Fibroblast of mammary gland (primary cell): ENCODE data around the gene KLHL29.
A peak's percentile ranks its signal among the peaks of the same experiment; 100 is the strongest.

Experiments used
- DNase-seq: peaks from one replicate; pipeline ENCODE4 v3.0.0-alpha.2; 2010; ENCODE audit warnings: low read depth
- H3K4me3 ChIP-seq: 2 replicates; pipeline ENCODE4 v1.5.1; 2011; ENCODE audit warnings: low read depth, mild to moderate bottlenecking, low read length, moderate library complexity; ENCODE audit not compliant: control insufficient read depth
- CTCF ChIP-seq: conservative IDR thresholded peaks from 2 replicates; pipeline ENCODE4 v1.5.1; 2011; ENCODE audit warnings: low read depth, low read length, inconsistent platforms; ENCODE audit not compliant: control insufficient read depth, insufficient read depth

KLHL29 gene

GRCh38 chr2:23497536-23497935 lies 112.6 kb downstream of the KLHL29 start:
- no peak overlapping the region for H3K4me3 ChIP-seq
- no peak for DNase-seq
- no peak for TF ChIP-seq CTCF

- DNase-seq, result peak; percentile 28
These were observed 114.0 kb downstream of the KLHL29 start for GRCh38 chr2:23498943-23499342.

GRCh38 chr2:23499439-23499838 lies 114.5 kb downstream of the KLHL29 start:
- TF ChIP-seq CTCF, result no peak
- H3K4me3 ChIP-seq, result no peak overlapping the region
- DNase-seq, result no peak

More at GRCh38 chr2:23498943-23499342, 114.0 kb downstream of the KLHL29 start:
- no peak for TF ChIP-seq CTCF
- H3K4me3 ChIP-seq, result no peak overlapping the region

- TF ChIP-seq CTCF, result no peak
- no peak for DNase-seq
- no peak overlapping the region for H3K4me3 ChIP-seq
These were observed 115.9 kb downstream of the KLHL29 start for GRCh38 chr2:23500836-23501235.

- TF ChIP-seq CTCF, result no peak
- DNase-seq, result no peak
- H3K4me3 ChIP-seq, result no peak overlapping the region
These were observed 117.1 kb downstream of the KLHL29 start for GRCh38 chr2:23502096-23502495.

- no peak overlapping the region for H3K4me3 ChIP-seq
- no peak for TF ChIP-seq CTCF
- no peak for DNase-seq
These were observed 118.1 kb downstream of the KLHL29 start for GRCh38 chr2:23503097-23503496.

GRCh38 chr2:23503682-23504081 lies 118.7 kb downstream of the KLHL29 start:
- no peak for TF ChIP-seq CTCF
- no peak for DNase-seq
- H3K4me3 ChIP-seq, result no peak overlapping the region
